AG04450 (cell line): ENCODE results near the gene SPRING1. TPM values are rescaled to one million over a fixed set of nuclear protein-coding genes. Genes with fewer than 3 reads are reported as not detected.

Experiments used
- CTCF ChIA-PET: fragments of 300-600, 350-600 bp; formaldehyde crosslinking; extraction: SDS; loops from one replicate; lab custom pipeline; 2022; ENCODE audit warnings: antibody characterized with exemption, inconsistent platforms; lab: Charles Lee
- POLR2A ChIA-PET: fragments of 350-600 bp; formaldehyde crosslinking; extraction: SDS; loops from one replicate; lab custom pipeline; 2021; ENCODE audit warnings: antibody characterized with exemption, inconsistent platforms; lab: Yijun Ruan, JAX
- DNase-seq: peaks from one replicate; pipeline ENCODE4 v3.0.0-alpha.2; 2011; ENCODE audit warnings: low read depth, low spot score
- H3K27ac ChIP-seq: one replicate; pipeline ENCODE4 v1.5.1; 2012; ENCODE audit warnings: low read depth, low read length, control low read depth
- H3K27me3 ChIP-seq: one replicate; pipeline ENCODE4 v1.6.0; 2012; ENCODE audit warnings: low read length; ENCODE audit not compliant: control insufficient read depth, insufficient read depth
- H3K4me3 ChIP-seq: 2 replicates; pipeline ENCODE4 v1.5.1; 2011; ENCODE audit warnings: mild to moderate bottlenecking, low read depth, low read length, control low read depth
- H3K9me3 ChIP-seq: 2 replicates; pipeline ENCODE4 v1.5.1; 2012; ENCODE audit warnings: low read length; ENCODE audit not compliant: control insufficient read depth, insufficient read depth
- CTCF ChIP-seq: IDR thresholded peaks from 2 replicates; pipeline ENCODE4 v1.5.1; 2011; ENCODE audit warnings: low read depth, low read length, control low read depth, inconsistent platforms
- polyA plus RNA-seq: library from polyadenylated mRNA; depleted of rRNA; stranded (reverse); fragments of >200 nt; gene quantifications from 2 replicates; pipeline ENCODE4 v1.2.3, GENCODE V29; 2011

The SPRING1 gene
- polyA plus RNA-seq, 1 experiment = 15.5 TPM

- POLR2A ChIA-PET = no interaction called here
- Histone ChIP-seq H3K9me3 (no peaks in the 10 kb centered on the region), H3K27me3 (no peaks in the 10 kb centered on the region), H3K4me3 (no peak overlapping the region), H3K27ac (no peak overlapping the region)
- TF ChIP-seq CTCF = no peak
- CTCF ChIA-PET = no interaction called here
- DNase-seq = no peak
Observed at GRCh38 chr12:116779597-116779996, 41.7 kb upstream of the SPRING1 start.

- Histone ChIP-seq H3K27ac (no peak overlapping the region), H3K4me3 (no peak overlapping the region), H3K9me3 (no peaks in the 10 kb centered on the region), H3K27me3 (no peaks in the 10 kb centered on the region)
- TF ChIP-seq CTCF = no peak
- ChIA-PET POLR2A (no interaction called here), CTCF (no interaction called here)
- no peak for DNase-seq
Observed at GRCh38 chr12:116777245-116777644, 39.4 kb upstream of the SPRING1 start.

- H3K9me3 ChIP-seq = no peaks in the 10 kb centered on the region
- DNase-seq = no peak
- H3K27me3 ChIP-seq = no peaks in the 10 kb centered on the region
- H3K27ac ChIP-seq = no peak overlapping the region
- POLR2A ChIA-PET = no interaction called here
- TF ChIP-seq CTCF = no peak
- CTCF ChIA-PET = no interaction called here
- no peak overlapping the region for H3K4me3 ChIP-seq
Observed at GRCh38 chr12:116774020-116774419, 36.2 kb upstream of the SPRING1 start.

DNA sequence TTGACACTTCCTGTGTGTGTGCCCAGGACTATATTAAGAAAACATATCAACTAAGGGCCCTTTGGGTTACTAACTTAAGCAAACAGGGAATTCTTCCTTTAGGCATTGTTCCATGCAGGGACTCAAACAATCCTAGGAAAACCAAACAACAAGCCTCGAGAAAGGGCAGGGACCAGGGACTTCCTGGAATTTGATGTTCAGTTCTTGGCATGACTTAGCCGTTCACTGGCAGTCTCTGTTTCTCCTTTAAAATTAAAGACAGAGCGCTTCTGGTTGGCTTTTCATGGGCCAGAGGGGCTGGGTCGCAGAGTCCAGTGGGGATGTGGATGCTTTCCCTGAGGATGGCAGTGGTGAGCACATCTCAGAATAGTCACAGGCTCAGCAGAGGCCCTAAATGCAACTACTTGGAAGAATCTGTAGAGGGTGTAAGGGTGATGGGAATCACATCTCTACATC is 35.4 kb upstream of the SPRING1 start:
- Histone ChIP-seq H3K27me3 (no peaks in the 10 kb centered on the region), H3K4me3 (no peak overlapping the region), H3K9me3 (no peaks in the 10 kb centered on the region), H3K27ac (no peak overlapping the region)
- no peak for DNase-seq
- ChIA-PET POLR2A (no interaction called here), CTCF (no interaction called here)
- TF ChIP-seq CTCF = no peak

DNA sequence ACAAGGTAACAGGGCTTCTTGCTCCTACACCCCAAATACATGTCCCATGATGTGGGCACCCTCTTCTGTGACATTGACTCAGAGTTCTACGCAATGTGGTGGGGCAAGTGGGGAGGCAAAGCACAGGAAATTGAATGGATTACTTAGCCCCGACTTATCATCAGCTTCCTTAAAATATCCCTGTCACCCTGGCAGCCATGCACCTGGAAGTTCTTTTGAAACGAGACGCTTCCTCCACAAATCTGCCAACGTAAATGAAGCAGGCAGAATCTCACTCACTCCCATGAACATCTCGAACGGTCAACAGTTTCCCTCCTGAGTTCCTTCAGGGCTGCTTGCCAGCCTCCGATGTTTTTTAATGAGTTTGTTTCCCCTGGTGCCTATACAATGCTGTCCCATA is 33.8 kb upstream of the SPRING1 start:
- no peak for TF ChIP-seq CTCF
- DNase-seq = no peak

More for the DNA sequence above, 33.8 kb upstream of the SPRING1 start:
- no peaks in the 10 kb centered on the region for H3K9me3 ChIP-seq
- no peak overlapping the region for H3K4me3 ChIP-seq
- ChIA-PET POLR2A (no interaction called here), CTCF (no interaction called here)
- no peak overlapping the region for H3K27ac ChIP-seq
- no peaks in the 10 kb centered on the region for H3K27me3 ChIP-seq
